Measurements from ENCODE around the gene EWSR1. TPM values are rescaled to one million over a fixed set of nuclear protein-coding genes. Genes with fewer than 3 reads are reported as not detected.

The EWSR1 gene
- total and polyA plus RNA-seq, 2 donors (not counting 1 experiment from before 2014, with no cell fraction given): 281 to 295 TPM

DNA sequence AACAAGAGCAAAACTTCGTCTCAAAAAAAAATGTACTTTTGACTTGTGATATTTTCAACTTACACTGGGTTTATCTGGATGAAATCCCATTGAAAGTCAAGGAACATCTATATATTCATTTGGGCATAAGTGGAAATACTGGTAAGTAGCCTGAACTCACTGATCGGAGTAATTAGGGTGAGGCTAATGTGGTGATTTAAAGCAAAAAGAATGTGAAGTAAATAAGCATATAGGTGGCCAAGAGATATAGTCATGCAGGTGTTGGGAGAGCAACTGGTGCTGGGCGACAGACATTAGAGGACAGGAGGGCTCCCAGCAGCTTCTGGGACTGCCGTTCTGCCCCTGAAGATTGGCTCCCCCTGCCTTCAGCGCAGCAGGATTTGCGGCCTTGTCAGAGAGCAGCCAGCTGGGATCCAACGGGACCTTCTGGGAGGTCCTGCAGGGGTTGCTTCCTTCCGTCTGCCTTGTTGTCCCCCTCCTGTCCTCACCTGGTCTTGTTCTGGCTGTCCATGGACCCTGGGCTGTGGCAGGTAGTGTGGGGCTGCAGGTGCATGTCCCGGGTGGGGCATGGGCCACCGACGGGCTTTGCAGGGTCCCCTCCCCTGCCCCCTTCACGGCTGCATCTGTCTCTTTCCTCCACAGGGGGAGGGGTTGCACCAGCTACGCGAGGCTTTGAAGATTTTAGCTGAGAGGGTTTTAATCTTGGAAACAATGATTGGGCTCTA lies 14.3 kb upstream of the EWSR1 start:
- Mint-ChIP-seq H3K4me3 (no peak overlapping the region), H3K27ac (no peak overlapping the region), H3K9me3 (ENCODE audit: insufficient read depth) (no peaks in the 10 kb centered on the region), H3K4me1 (peaks cover 2% of the 10 kb centered on the region), H3K27me3 (peaks cover 5% of the 10 kb centered on the region)
- 94% methylated on average over 9 of the region's 14 CpGs for WGBS (ENCODE audit: insufficient coverage)
- no peak overlapping the region for H3K27ac ChIP-seq (ENCODE audit: low read length in 2 of 2)
- H4K20me1 ChIP-seq (ENCODE audit: control insufficient read depth, insufficient read depth, low read length, poor library complexity, severe bottlenecking): no peaks in the 10 kb centered on the region
- no peak overlapping the region for H3K4me3 ChIP-seq (ENCODE audit: control extremely low read depth in 1 of 5, extremely low read depth in 1 of 5, insufficient read depth in 1 of 5, low read depth in 2 of 5, low read length in 4 of 5)
- no peaks in the 10 kb centered on the region for H3K36me3 ChIP-seq (replicated peaks in 1 of 2; ENCODE audit: control extremely low read depth in 1 of 2, control insufficient read depth in 1 of 2, extremely low read depth in 1 of 2, insufficient read depth in 2 of 2, low read length in 1 of 2)
- ATAC-seq (ENCODE audit: low read depth): no peak
- DNase-seq: no peak
- POLR2A ChIA-PET: no interaction called here
- H3K9ac ChIP-seq (ENCODE audit: low read length): no peak overlapping the region
- intact Hi-C loops (cut with micrococcal nuclease): no loop called here
- H3K9me3 ChIP-seq (ENCODE audit: control extremely low read depth in 1 of 3, control insufficient read depth in 2 of 3, insufficient read depth in 1 of 3, low read length in 2 of 3): no peaks in the 10 kb centered on the region
- no peak overlapping the region for H2AFZ ChIP-seq (ENCODE audit: insufficient read depth, low read depth, low read length, poor library complexity, severe bottlenecking)
- CTCF ChIA-PET: interaction anchor here (5.1 kb wide), 1 partner anchor 8 kb away, joined by 13 read pairs; no protein-coding TSS in a partner anchor
- no peak overlapping the region for H3K4me2 ChIP-seq (replicated peaks; ENCODE audit: low read depth, low read length, poor library complexity, severe bottlenecking)
- H3K79me2 ChIP-seq (ENCODE audit: control insufficient read depth, insufficient read depth, low read length): no peaks in the 10 kb centered on the region
- peaks cover 0 to 12% (median 0%) of the 10 kb centered on the region in 4 experiments for H3K27me3 ChIP-seq (replicated peaks in 1 of 4; ENCODE audit: control extremely low read depth in 1 of 4, control insufficient read depth in 3 of 4, insufficient read depth in 4 of 4, low read length in 3 of 4)
- no peaks in the 10 kb centered on the region for H3K4me1 ChIP-seq (ENCODE audit: control insufficient read depth in 2 of 2, insufficient read depth in 2 of 2, low read length in 2 of 2)
- TF ChIP-seq, protein P1, sequence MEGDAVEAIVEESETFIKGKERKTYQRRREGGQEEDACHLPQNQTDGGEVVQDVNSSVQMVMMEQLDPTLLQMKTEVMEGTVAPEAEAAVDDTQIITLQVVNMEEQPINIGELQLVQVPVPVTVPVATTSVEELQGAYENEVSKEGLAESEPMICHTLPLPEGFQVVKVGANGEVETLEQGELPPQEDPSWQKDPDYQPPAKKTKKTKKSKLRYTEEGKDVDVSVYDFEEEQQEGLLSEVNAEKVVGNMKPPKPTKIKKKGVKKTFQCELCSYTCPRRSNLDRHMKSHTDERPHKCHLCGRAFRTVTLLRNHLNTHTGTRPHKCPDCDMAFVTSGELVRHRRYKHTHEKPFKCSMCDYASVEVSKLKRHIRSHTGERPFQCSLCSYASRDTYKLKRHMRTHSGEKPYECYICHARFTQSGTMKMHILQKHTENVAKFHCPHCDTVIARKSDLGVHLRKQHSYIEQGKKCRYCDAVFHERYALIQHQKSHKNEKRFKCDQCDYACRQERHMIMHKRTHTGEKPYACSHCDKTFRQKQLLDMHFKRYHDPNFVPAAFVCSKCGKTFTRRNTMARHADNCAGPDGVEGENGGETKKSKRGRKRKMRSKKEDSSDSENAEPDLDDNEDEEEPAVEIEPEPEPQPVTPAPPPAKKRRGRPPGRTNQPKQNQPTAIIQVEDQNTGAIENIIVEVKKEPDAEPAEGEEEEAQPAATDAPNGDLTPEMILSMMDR (IDR thresholded peaks at IDR 0.05): no peak
- no peak for TF ChIP-seq EZH2 (IDR thresholded peaks at IDR 0.05; ENCODE audit: borderline replicate concordance, insufficient read depth, low read depth, low read length, poor library complexity, severe bottlenecking)

DNA sequence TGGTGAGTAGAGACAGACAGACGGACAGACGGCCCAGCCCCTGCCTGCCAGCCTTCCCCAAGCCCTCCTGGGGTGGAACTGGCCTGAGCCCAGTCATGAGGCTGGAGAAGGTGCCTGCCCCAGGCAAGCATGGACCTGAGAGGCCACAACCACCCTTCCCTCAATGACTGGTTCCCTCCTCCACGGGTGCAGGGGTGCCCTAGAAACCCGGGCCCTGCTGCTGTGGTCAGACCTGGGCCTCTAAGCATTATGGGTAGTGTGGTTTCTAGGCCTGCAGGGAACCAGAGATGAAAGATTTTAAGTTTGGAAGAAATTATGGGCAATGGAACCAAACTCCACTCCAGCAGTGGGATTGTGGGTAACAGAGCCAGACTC lies 13.8 kb upstream of the EWSR1 start:
- Histone ChIP-seq H3K4me3 (ENCODE audit: control extremely low read depth in 1 of 5, extremely low read depth in 1 of 5, insufficient read depth in 1 of 5, low read depth in 2 of 5, low read length in 4 of 5) (no peak overlapping the region), H4K20me1 (ENCODE audit: control insufficient read depth, insufficient read depth, low read length, poor library complexity, severe bottlenecking) (no peaks in the 10 kb centered on the region), H3K27me3 (replicated peaks in 1 of 4; ENCODE audit: control extremely low read depth in 1 of 4, control insufficient read depth in 3 of 4, insufficient read depth in 4 of 4, low read length in 3 of 4) (peaks cover 0 to 12% (median 0%) of the 10 kb centered on the region in 4 experiments), H3K9ac (ENCODE audit: low read length) (no peak overlapping the region), H3K4me1 (ENCODE audit: control insufficient read depth in 2 of 2, insufficient read depth in 2 of 2, low read length in 2 of 2) (no peaks in the 10 kb centered on the region), H3K36me3 (replicated peaks in 1 of 2; ENCODE audit: control extremely low read depth in 1 of 2, control insufficient read depth in 1 of 2, extremely low read depth in 1 of 2, insufficient read depth in 2 of 2, low read length in 1 of 2) (no peaks in the 10 kb centered on the region), H3K4me2 (replicated peaks; ENCODE audit: low read depth, low read length, poor library complexity, severe bottlenecking) (no peak overlapping the region), H2AFZ (ENCODE audit: insufficient read depth, low read depth, low read length, poor library complexity, severe bottlenecking) (no peak overlapping the region), H3K9me3 (ENCODE audit: control extremely low read depth in 1 of 3, control insufficient read depth in 2 of 3, insufficient read depth in 1 of 3, low read length in 2 of 3) (no peaks in the 10 kb centered on the region), H3K79me2 (ENCODE audit: control insufficient read depth, insufficient read depth, low read length) (no peaks in the 10 kb centered on the region), H3K27ac (ENCODE audit: low read length in 2 of 2) (no peak overlapping the region)
- Mint-ChIP-seq H3K4me1 (peaks cover 2% of the 10 kb centered on the region), H3K4me3 (no peak overlapping the region), H3K27ac (no peak overlapping the region), H3K27me3 (peaks cover 5% of the 10 kb centered on the region), H3K9me3 (ENCODE audit: insufficient read depth) (no peaks in the 10 kb centered on the region)
- no peak for ATAC-seq (ENCODE audit: low read depth)
- intact Hi-C loops (cut with micrococcal nuclease): no loop called here
- no peak for DNase-seq
- ChIA-PET POLR2A (no interaction called here), CTCF (interaction anchor here (5.1 kb wide), 1 partner anchor 9 kb away, joined by 13 read pairs; no protein-coding TSS in a partner anchor)
- WGBS (ENCODE audit: insufficient coverage): 93% methylated on average over 2 of the region's 4 CpGs
- TF ChIP-seq, protein P1 (IDR thresholded peaks at IDR 0.05): no peak
- TF ChIP-seq EZH2 (IDR thresholded peaks at IDR 0.05; ENCODE audit: borderline replicate concordance, insufficient read depth, low read depth, low read length, poor library complexity, severe bottlenecking): no peak

Data from B cell (primary cell).